Measurements from ENCODE around the gene COPS7A. TPM values are rescaled to one million over a fixed set of nuclear protein-coding genes. Genes with fewer than 3 reads are reported as not detected.

COPS7A gene
- total and polyA plus RNA-seq, 2 donors (not counting 1 experiment from before 2014, with no cell fraction given) = 28.3 to 46.0 TPM

DNA sequence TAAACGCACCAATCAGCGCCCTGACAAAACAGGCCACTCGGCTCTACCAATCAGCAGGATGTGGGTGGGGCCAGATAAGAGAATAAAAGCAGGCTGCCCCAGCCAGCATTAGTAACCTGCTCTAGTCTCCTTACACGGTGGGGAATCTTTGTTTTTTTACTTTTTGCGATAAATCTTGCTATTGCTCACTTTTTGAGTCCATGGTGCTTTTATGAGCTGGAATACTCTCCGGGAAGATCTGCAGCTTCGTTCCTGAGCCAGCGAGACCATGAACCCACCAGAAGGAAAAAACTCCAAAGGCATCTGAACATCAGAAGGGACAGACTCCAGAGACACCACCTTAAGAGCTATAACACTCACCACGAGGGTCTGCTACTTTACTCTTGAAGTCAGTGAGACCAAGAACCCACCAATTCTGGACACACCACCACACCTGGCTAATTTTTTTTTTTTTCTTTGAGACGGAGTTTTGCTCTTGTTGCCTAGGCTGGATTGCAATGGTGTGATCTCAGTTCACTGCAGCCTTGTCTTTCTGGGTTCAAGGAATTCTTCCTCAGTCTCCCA, 6.9 kb upstream of the COPS7A start:
- peaks cover 6% of the 10 kb centered on the region for H3K27me3 Mint-ChIP-seq
- Histone ChIP-seq H3K9ac (ENCODE audit: low read length) (no peak overlapping the region), H3K4me1 (ENCODE audit: control insufficient read depth in 2 of 2, insufficient read depth in 2 of 2, low read length in 2 of 2) (no peaks in the 10 kb centered on the region), H4K20me1 (ENCODE audit: control insufficient read depth, insufficient read depth, low read length, poor library complexity, severe bottlenecking) (no peaks in the 10 kb centered on the region), H3K27me3 (replicated peaks in 1 of 4; ENCODE audit: control extremely low read depth in 1 of 4, control insufficient read depth in 3 of 4, insufficient read depth in 4 of 4, low read length in 3 of 4) (peaks cover 0 to 4% (median 0%) of the 10 kb centered on the region in 4 experiments), H3K4me2 (replicated peaks; ENCODE audit: low read depth, low read length, poor library complexity, severe bottlenecking) (no peak overlapping the region), H3K36me3 (replicated peaks in 1 of 2; ENCODE audit: control extremely low read depth in 1 of 2, control insufficient read depth in 1 of 2, extremely low read depth in 1 of 2, insufficient read depth in 2 of 2, low read length in 1 of 2) (no peaks in the 10 kb centered on the region), H3K79me2 (ENCODE audit: control insufficient read depth, insufficient read depth, low read length) (no peaks in the 10 kb centered on the region), H3K9me3 (ENCODE audit: control extremely low read depth in 1 of 3, control insufficient read depth in 2 of 3, insufficient read depth in 1 of 3, low read length in 2 of 3) (no peaks in the 10 kb centered on the region), H2AFZ (ENCODE audit: insufficient read depth, low read depth, low read length, poor library complexity, severe bottlenecking) (no peak overlapping the region), H3K4me3 (ENCODE audit: control extremely low read depth in 1 of 5, extremely low read depth in 1 of 5, insufficient read depth in 1 of 5, low read depth in 2 of 5, low read length in 4 of 5) (no peak overlapping the region), H3K27ac (ENCODE audit: low read length in 2 of 2) (no peak overlapping the region)
- intact Hi-C loops (cut with micrococcal nuclease) = no loop called here
- ATAC-seq (ENCODE audit: low read depth) (no peak), DNase-seq (no peak)
- no peak overlapping the region for H3K27ac Mint-ChIP-seq
- no peaks in the 10 kb centered on the region for H3K9me3 Mint-ChIP-seq (ENCODE audit: insufficient read depth)
- no peak overlapping the region for H3K4me3 Mint-ChIP-seq
- WGBS (ENCODE audit: insufficient coverage) = no CpG with 5 or more reads among the region's 10 CpGs
- no peak for TF ChIP-seq EZH2 (IDR thresholded peaks at IDR 0.05; ENCODE audit: borderline replicate concordance, insufficient read depth, low read depth, low read length, poor library complexity, severe bottlenecking)
- TF ChIP-seq, protein P1, sequence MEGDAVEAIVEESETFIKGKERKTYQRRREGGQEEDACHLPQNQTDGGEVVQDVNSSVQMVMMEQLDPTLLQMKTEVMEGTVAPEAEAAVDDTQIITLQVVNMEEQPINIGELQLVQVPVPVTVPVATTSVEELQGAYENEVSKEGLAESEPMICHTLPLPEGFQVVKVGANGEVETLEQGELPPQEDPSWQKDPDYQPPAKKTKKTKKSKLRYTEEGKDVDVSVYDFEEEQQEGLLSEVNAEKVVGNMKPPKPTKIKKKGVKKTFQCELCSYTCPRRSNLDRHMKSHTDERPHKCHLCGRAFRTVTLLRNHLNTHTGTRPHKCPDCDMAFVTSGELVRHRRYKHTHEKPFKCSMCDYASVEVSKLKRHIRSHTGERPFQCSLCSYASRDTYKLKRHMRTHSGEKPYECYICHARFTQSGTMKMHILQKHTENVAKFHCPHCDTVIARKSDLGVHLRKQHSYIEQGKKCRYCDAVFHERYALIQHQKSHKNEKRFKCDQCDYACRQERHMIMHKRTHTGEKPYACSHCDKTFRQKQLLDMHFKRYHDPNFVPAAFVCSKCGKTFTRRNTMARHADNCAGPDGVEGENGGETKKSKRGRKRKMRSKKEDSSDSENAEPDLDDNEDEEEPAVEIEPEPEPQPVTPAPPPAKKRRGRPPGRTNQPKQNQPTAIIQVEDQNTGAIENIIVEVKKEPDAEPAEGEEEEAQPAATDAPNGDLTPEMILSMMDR (IDR thresholded peaks at IDR 0.05) = no peak
- H3K4me1 Mint-ChIP-seq = no peaks in the 10 kb centered on the region
- ChIA-PET CTCF (no interaction called here), POLR2A (interaction anchor here (0.7 kb wide), 1 partner anchor 102 kb away, joined by 3 read pairs; no protein-coding TSS in a partner anchor)

DNA sequence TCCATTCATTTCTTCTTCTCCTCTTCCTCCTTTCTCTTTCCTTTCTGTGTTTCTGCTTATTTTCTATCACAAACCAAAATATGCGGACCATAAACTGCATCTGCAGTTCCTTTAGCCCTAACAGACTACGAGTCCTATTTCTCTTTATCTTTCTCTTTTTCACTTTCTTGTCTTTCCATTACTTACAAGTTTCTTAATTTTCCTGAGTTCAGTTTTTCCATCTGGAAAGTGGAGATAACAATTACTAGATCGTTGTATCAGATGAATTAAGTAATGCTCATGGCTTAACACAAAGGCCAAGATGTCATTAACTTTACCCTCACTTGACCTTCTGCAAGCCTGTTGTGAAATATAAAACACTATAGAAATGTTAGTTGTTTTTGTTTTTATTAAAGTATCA, 983 bp upstream of the COPS7A start:
- Histone ChIP-seq H3K9ac (ENCODE audit: low read length) (no peak overlapping the region), H3K79me2 (ENCODE audit: control insufficient read depth, insufficient read depth, low read length) (peaks cover 13% of the 10 kb centered on the region), H4K20me1 (ENCODE audit: control insufficient read depth, insufficient read depth, low read length, poor library complexity, severe bottlenecking) (no peaks in the 10 kb centered on the region), H3K4me3 (ENCODE audit: control extremely low read depth in 1 of 5, extremely low read depth in 1 of 5, insufficient read depth in 1 of 5, low read depth in 2 of 5, low read length in 4 of 5) (no peak overlapping the region), H3K9me3 (ENCODE audit: control extremely low read depth in 1 of 3, control insufficient read depth in 2 of 3, insufficient read depth in 1 of 3, low read length in 2 of 3) (no peaks in the 10 kb centered on the region), H3K4me2 (replicated peaks; ENCODE audit: low read depth, low read length, poor library complexity, severe bottlenecking) (peak overlapping the region; percentile 79), H3K36me3 (replicated peaks in 1 of 2; ENCODE audit: control extremely low read depth in 1 of 2, control insufficient read depth in 1 of 2, extremely low read depth in 1 of 2, insufficient read depth in 2 of 2, low read length in 1 of 2) (peaks cover 2 to 9% of the 10 kb centered on the region in 2 experiments), H3K27me3 (replicated peaks in 1 of 4; ENCODE audit: control extremely low read depth in 1 of 4, control insufficient read depth in 3 of 4, insufficient read depth in 4 of 4, low read length in 3 of 4) (no peaks in the 10 kb centered on the region), H3K27ac (ENCODE audit: low read length in 2 of 2) (no peak overlapping the region), H3K4me1 (ENCODE audit: control insufficient read depth in 2 of 2, insufficient read depth in 2 of 2, low read length in 2 of 2) (peaks cover 13 to 17% of the 10 kb centered on the region in 2 donors), H2AFZ (ENCODE audit: insufficient read depth, low read depth, low read length, poor library complexity, severe bottlenecking) (no peak overlapping the region)
- Mint-ChIP-seq H3K4me3 (peak overlapping the region; percentile 45), H3K4me1 (peaks cover 19% of the 10 kb centered on the region), H3K9me3 (ENCODE audit: insufficient read depth) (no peaks in the 10 kb centered on the region), H3K27ac (peak overlapping the region; percentile 69), H3K27me3 (no peaks in the 10 kb centered on the region)
- intact Hi-C loops (cut with micrococcal nuclease) = no loop called here
- WGBS (ENCODE audit: insufficient coverage) = 100% methylated on average over 1 of the region's 3 CpGs
- TF ChIP-seq, protein P1 (IDR thresholded peaks at IDR 0.05) = no peak
- TF ChIP-seq EZH2 (IDR thresholded peaks at IDR 0.05; ENCODE audit: borderline replicate concordance, insufficient read depth, low read depth, low read length, poor library complexity, severe bottlenecking) = no peak
- DNase-seq (no peak), ATAC-seq (ENCODE audit: low read depth) (no peak)
- POLR2A ChIA-PET = interaction anchor here (0.7 to 2.2 kb wide), 6 partner anchors 20 to 188 kb away, joined by 3 to 51 read pairs (median 10); partner anchors contain the start of genes GAPDH, MLF2 and ZNF384
- CTCF ChIA-PET = interaction anchor here (0.7 to 3.6 kb wide), 8 partner anchors 12 to 249 kb away, joined by 4 to 34 read pairs (median 7); partner anchors contain the start of genes CDCA3, MLF2, PTMS and USP5

All from B cell (primary cell).